Muscle of arm (tissue), 12 donors: ENCODE data around the gene MDM1. TPM values are rescaled to one million over a fixed set of nuclear protein-coding genes. Genes with fewer than 3 reads are reported as not detected.

Source experiments
- polyA plus RNA-seq, 12 donors: library from polyadenylated mRNA; unstranded; fragments of 120-200 nt; gene quantifications; one replicate each; pipeline ENCODE4 v1.2.1, GENCODE V29; 2013; ENCODE audit not compliant: insufficient read length in 12 of 12

Gene MDM1
- polyA plus RNA-seq, 12 donors: 7.2 to 27.7 (median 17.2) TPM; not detected in 1

Other genes starting within 250 kb of the MDM1 start
- under 1 TPM in 1 of 12 donors, not detected in 11; 0.15 TPM for gene IFNG, start 172.6 kb downstream of the MDM1 start, polyA plus RNA-seq
- not detected for gene IL26, start 106.6 kb downstream of the MDM1 start, polyA plus RNA-seq
- gene IL22, start 78.8 kb downstream of the MDM1 start, polyA plus RNA-seq: not detected